GM18511 (cell line): ENCODE data around the gene NAA35.
"Not testable (repeated sequence)": the region's sequence is repeated elsewhere in the genome, so short reads cannot be mapped to it uniquely, and the experiment has no call there.

ENCODE experiments used
- ATAC-seq: cut with Tn5 transposase; IDR thresholded peaks from one replicate; pipeline ENCODE4 v1.9.1; 2021; ENCODE audit warnings: mild to moderate bottlenecking, moderate library complexity; ENCODE audit not compliant: unreplicated experiment

NAA35 gene

GRCh38 chr9:85943757-85944430, 2.9 kb downstream of the NAA35 start:
- no peak for ATAC-seq

- no peak for ATAC-seq
These were observed 3.7 kb downstream of the NAA35 start for GRCh38 chr9:85944672-85945071.

- no peak for ATAC-seq
These were observed 8.8 kb downstream of the NAA35 start for GRCh38 chr9:85949586-85950335.

GRCh38 chr9:85959955-85960354, 19.0 kb downstream of the NAA35 start:
- no peak for ATAC-seq

- no peak for ATAC-seq
These were observed 19.7 kb downstream of the NAA35 start for GRCh38 chr9:85960688-85961093.

- no peak for ATAC-seq
These were observed 23.6 kb downstream of the NAA35 start for GRCh38 chr9:85964526-85964925.

GRCh38 chr9:85964949-85965348, 24.0 kb downstream of the NAA35 start:
- ATAC-seq = no peak

GRCh38 chr9:85969727-85970126, 28.8 kb downstream of the NAA35 start:
- ATAC-seq = no peak

DNA sequence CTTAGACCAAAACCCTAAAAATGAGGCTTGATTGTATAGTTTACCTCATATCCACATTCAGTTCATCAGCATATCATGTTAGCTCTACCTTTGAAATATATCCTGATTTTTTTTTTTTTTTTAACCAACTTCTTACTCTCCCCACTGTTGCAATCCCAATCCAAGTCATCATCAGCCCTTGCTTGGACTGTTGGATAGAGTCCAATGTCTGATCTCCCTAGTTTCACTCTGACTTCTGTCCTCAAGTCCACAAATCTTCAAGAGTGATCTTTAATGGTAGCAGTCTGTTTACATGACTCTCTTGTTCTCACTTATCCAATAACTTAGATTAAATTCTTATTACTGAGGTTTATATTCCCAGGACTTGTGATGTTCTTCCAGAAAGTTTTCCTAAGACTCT, 30.8 kb downstream of the NAA35 start:
- ATAC-seq = no peak

- no peak for ATAC-seq
These were observed 32.3 kb downstream of the NAA35 start for GRCh38 chr9:85973238-85973637.

- not testable (repeated sequence) for ATAC-seq
These were observed 33.2 kb downstream of the NAA35 start for GRCh38 chr9:85974055-85974547.

DNA sequence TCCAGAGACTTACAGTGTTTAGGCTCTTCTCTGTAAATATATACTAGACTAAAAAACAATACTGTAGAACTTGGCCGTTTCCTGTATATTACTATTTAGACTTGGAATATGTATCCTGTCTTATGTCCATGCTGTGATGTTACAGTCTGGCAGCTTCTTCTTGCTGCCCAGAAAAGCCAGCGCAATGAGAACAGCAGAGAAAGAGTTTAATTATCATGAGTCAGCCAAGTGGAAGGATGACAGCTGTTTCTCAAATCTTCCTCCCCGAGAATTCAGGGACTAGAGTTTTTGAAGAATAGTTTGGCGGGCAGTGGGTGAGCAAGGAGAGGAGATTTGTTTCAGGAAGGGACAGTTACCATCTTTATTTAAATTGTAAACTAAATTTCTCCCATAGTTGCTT, 37.5 kb downstream of the NAA35 start:
- no peak for ATAC-seq

- ATAC-seq = no peak
These were observed 40.4 kb downstream of the NAA35 start for GRCh38 chr9:85981369-85981768.

DNA sequence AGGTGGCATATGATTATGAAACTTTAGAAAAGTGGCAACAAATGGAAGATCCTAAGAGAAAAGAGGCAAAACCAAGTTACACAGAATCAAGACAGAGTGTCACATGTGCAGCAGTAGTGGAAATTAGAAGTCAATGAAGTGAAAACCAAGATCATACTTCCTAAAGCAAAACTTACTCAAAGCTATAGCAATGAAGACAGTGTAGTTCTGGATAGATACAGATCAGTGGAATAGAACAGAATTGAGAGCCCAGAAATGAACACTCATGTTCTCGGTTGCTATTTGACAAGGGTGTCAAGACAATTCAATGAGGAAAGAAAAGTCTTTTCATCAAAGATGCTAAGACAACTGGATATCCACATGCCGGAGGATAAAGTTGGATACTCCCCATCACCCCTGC, 43.5 kb downstream of the NAA35 start:
- ATAC-seq = no peak

GRCh38 chr9:85987236-85987635, 46.3 kb downstream of the NAA35 start:
- no peak for ATAC-seq

DNA sequence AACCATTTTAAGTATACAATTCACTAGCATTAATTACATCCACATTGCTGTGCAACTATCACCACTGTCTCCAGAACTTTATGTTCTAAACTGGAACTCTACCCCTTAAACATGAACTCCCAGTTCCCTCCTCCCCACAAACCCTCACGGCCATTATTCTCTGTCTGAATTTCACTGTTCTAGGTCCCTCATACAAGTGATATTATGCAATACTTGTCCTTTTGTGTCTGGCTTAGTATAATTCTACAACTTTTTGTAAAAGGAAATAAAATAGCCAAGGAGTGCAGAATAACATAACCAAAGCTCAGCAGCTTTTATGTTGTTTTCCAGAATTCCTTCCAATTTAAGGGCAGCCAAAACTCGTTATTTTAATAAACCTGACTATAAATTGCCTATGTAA, 53.2 kb downstream of the NAA35 start:
- ATAC-seq = no peak

DNA sequence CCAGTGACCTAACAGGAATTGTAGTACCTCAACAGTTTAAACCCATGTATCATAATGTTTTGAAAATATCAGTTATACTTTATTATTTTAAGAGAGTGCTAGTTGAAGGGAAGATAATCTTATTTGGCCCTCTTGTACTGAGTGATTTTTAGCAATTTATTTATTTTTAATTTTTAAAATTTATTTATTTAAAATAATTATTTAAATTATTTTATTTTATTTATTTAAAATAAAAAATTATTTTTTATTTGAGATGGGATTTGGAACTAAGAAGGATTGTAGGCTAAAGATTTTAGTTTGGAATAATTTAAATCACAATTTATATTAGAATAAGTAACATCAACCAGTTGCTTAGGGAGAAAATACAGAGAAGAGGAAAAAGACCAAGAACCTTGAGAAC, 54.2 kb downstream of the NAA35 start:
- ATAC-seq = no peak

- no peak for ATAC-seq
These were observed 54.7 kb downstream of the NAA35 start for GRCh38 chr9:85995599-85995998.

- no peak for ATAC-seq
These were observed 64.4 kb downstream of the NAA35 start for GRCh38 chr9:86005253-86005775.

GRCh38 chr9:86009133-86009532, 68.2 kb downstream of the NAA35 start:
- no peak for ATAC-seq

DNA sequence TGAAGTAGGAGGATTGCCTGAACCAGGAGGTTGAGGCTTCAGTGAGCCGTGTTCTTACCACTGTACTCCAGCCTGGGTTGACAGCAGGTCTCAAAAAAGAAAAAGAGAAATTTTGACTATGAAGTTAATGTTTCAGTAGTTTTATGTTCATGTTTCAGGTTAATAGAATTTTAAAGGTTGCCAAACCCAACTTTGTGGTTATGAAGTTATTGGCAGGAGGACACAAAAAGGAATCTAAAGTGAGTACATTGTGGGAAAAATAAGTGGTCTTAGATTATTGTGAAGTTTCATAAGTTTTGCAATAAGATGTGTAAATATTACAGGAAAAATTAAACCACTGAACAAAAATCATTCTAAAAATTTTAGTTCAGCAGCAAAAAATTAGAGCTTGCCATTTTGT, 79.8 kb downstream of the NAA35 start:
- no peak for ATAC-seq

- no peak for ATAC-seq
These were observed 80.2 kb downstream of the NAA35 start for GRCh38 chr9:86021166-86021565.
